NCI-H2227 (cell line): ENCODE results near the gene OFD1.

Experiments used
- DNase-seq: peaks from one replicate; lab custom pipeline; 2025; ENCODE audit not compliant: unreplicated experiment; lab: John Stamatoyannopoulos, UW

Gene OFD1

DNA sequence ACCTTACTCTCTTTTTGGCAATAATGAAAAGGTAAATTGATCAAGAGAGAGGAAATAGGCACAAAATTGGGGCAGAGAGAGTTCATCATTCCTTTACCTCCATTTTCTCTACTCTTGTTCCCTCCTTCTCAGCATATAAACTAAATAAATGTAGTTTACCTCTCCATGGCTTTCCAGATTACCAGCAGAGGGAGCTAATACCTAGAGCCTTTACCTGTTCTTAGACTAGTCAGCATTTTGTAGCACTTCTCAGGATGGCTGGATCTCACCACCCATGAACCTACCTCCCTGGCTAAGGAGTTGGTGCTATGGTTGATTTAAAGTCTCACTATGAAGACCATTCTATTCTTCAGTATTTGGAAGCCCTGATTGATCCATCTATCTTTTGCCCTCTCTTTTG is 15.7 kb downstream of the OFD1 start:
- DNase-seq, result peak; percentile 62

DNA sequence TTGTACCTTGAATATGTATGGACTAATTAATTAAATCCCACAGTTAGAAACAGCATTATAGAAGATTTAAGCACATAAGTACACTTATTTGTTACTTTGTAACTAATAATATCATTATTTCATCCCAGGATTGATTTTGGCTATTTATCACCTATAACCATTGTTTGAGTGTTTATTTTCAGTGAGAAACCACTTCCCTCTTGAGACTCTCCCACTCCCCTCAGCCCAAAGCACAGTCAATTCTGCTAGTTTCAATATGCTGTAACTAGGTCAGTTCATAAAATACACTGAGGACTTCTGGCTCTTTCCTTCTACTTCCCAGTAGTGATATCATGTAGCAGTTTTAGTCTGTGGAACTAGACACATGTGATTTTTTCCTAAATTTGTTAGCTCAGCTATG is 16.3 kb downstream of the OFD1 start:
- DNase-seq, result no peak

DNA sequence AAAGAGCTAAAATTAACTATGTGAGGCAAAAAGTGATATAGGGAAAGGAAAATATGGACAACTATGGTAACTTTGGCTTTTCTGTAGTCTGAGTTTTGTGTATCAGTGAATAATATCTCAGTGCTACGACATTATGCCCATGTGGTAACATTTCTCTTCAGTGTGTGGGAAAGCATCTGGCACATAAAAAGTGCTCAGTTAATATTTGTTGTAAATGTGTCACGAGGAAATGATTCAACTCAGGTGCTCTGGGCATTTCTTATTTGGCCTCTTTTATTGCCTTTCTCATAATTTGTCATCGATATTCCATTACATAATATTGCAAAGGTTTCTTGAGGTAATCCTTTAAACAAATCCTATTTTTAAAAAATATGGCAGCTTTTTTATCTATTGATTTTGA is 17.6 kb downstream of the OFD1 start:
- DNase-seq, result no peak

DNA sequence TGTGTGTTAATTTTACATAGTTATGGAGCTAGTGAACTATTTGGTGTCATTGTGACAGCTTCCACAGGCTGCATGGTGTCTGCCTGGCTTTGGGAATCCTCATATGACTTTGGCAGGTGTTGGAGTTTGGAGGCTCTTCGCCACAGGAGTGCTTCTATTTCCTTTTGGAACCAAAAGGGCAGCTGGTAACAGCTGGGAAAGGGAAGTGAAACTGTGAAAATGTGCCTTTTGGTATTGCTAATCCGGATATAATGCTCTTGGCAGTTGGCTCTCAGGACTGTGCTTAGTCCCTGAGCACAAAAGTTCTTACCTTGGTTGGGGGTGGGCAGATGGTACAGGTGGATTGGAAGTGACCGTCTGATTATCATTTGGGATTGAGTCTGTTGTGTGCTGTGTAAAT is 18.1 kb downstream of the OFD1 start:
- no peak for DNase-seq

DNA sequence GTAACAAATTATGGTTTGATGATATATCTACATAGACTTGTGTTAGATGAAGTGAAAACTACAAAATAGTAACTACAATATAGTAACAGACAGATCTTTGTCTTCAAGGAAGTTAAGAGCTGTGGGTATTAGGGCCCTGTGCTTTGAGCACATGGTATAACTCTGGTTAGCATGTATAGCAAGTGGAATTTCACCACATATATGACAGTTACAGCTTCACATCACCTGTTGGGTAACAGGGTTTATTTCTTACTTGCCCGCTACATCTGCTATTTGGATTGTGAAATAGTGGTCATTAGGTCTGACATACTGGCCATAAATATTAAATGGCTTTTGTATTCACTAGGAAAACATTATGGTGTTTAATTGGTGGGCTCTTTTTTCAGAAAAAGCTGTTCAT is 20.2 kb downstream of the OFD1 start:
- DNase-seq, result no peak

DNA sequence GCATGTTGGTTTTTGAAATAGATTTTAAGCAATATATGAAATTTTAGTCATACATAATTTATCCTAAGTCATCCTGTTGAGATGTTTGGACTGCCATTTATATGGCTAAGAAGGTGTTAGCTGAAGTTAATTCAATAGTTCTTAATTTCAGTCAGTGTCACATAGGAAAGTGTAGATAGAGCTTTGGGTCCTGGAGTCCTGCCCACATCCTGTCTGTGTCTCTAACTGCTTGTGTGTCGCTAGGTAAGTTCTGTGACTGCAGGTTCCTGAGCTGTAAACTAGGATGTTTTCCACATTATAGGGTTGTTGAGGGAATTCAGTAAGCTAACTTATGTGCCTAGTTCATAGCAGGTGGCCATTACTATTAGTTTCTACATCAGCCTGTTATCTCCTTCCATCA is 20.7 kb downstream of the OFD1 start:
- no peak for DNase-seq

DNA sequence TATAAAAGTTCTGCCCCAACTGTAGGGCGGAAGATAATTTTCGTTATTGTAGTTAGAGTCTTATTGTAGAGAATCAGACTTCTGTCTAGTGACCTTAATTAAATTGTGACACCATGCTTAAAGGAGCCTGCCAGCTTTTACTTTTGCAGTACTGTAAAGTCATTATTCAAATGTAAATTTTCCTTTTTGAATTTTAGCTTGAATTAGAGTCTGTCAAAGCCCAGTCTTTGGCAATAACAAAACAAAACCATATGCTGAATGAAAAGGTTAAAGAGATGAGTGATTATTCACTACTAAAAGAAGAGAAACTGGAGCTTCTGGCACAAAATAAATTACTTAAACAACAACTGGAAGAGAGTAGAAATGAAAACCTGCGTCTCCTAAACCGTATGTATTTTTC is 21.8 kb downstream of the OFD1 start:
- DNase-seq, result no peak

DNA sequence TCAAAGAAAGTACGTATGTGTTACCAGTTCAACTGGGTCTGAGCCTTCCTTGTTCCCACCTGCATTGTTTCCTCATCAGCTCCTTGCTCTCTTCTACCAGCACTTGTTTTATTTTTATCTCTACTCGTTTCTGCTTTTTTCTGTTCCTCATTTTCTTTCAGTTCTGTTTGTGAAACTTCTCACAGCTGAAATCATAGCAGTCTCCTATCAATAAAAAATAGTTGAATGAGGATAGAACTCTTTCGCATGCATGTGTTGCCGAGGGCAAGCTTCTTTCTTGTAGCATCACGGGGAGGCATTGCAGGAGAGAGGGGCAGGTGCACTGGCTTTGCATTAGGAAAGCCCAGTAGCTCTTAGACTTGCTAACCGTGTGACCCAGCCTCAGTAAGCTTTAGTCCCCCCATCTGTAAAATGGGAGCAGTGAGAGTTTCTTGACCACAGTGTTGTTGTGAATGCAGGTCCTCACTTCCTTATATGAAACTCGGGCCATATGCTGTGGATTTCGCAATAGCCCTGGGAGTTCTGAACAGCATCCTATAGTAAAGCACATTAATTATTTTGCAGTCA is 24.7 kb downstream of the OFD1 start:
- no peak for DNase-seq

DNA sequence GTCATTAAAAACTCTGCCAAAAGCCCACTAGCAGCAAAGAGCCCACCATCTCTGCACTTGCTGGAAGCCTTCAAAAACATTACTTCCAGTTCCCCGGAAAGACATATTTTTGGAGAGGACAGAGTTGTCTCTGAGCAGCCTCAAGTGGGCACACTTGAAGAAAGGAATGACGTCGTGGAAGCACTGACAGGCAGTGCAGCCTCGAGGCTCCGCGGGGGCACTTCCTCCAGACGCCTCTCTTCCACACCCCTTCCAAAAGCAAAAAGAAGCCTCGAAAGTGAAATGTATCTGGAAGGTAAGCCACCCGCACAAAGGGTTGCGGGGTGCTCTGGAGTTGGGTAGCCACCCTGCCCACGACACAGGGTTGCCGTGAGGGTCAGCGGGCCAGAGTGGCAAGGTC is 25.9 kb downstream of the OFD1 start:
- no peak for DNase-seq

DNA sequence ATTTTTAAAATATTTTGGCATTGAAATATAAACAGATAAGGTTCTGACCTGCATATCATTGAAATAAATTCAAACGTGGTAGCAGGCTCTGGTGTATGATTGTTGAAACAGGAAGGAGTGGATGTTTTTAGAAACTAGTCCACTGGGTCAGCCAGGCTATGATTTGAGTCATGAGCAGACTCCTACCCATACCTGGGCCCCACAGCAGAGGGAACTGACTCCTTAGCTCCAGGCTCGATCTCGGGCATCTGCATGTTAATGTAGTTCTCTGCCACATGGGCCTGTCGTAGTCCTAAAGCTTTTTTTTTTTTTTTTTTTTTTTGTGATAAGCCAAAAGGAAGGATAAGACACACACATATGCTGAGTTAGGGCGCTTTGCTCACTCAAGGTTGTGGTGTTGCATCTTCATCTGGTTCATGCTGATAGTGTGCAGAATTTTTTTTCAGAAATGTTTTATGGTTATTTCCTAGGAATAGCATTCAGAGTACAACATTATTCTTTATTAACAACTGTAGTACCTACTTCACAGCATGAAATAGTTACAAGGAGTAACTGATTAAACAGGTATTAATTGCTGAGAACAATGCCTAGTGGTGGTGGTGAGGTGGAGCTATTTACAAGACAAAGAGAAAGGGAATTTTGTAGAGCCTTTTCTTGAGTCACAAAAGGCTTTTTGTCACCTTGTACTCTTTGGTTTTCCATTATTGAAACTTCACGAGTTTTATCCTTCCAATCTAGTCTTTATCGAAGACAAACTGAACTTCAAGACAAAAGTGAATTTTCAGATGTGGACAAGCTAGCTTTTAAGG is 27.3 kb downstream of the OFD1 start:
- no peak for DNase-seq

DNA sequence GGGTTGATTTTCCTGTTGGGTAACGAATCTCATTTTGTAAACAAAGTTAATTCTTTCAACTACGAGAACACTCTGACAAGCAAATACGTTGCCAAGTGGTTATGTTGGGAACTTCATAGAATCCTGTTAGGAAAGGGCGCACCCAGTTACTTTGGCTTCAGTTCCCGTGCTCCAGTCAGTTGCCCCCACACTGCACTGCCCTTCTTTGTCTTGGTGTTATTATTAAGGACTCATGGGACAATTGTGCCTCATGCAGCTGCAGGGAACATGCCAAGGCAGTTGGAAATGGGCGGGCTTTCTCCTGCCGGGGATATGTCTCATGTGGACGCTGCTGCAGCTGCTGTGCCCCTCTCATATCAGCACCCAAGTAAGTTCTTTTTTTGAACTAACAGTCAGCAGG is 28.9 kb downstream of the OFD1 start:
- peak; percentile 5 for DNase-seq

DNA sequence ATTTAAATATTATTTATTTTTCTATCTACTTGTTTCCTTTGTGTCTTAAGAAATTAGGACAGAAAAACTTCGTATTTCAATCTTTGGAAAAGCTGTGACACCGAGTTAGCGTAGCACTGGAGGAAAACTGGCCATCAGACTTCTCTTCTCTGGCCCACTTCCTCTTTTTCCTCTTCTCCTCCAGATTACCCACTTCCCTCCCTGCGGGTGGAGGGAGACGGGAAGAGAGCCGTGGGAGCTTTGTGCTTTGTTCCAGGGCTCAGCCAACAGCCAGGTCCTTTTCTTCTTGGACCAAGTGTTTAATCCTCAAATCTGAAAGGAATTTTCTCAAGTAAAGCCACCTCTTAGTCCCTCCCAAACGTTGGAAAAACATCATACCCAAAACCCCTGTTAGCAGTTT is 29.7 kb downstream of the OFD1 start:
- no peak for DNase-seq

DNA sequence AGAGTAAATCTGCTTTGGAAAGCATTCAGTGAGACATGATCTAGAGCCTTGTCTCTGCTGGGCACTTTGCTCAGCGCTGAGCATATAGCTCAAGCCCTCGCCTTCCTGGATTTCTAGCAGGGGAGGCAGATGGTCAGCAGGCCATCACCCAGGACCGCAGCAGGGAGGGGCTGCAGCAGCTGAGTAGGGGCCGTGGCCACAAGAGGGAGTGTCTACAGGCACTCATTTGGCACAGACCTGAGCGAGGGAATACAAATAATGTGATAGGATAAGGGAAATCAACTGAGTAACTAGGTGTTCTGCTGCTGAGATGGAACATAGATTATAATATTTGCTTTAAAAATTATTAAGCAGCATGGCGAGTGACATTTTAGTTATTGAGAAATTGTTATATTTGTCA is 30.2 kb downstream of the OFD1 start:
- DNase-seq, result peak; percentile 67

DNA sequence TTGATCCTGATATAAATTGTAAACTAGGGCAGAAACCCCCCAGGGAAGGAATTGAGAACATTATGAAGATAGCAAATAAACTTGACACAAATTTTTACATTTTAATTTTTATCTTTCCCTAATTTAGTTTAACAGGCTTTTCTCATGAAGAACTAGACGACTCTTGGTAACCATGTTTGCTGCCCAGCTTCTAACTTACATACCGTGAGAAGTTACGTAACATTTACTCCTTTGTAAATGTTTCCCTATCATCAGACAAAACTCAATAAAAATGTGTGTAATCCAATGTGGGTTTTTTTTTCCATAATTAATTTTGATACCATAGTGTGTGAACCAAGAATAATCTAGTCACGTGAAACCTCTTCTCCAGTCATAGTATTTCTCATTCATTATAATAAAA is 34.4 kb downstream of the OFD1 start:
- DNase-seq, result no peak

DNA sequence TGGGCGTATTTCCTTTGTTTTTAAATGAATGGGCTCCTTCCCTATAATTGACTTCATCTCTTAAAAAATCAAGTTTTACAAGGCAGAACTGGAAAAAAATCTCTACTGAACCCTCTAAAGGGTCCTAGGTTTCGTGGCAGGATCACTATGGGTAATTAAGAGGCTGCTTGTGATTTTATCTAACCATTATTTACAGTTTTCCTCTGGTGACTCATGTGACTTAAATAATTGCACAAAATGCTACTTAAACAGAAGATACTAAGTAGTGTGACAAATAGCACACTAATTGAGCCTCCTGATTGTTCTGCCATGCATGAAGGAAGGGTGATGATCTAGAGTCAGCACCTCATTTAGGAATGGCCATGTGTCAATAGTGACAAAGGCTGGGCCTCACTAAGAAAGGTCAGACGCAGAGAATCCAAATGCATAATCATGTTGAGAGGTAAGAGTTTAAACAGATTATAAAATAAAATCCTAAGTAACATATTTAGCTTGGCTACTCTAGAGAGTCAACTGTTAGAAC is 35.5 kb downstream of the OFD1 start:
- DNase-seq, result peak; percentile 5

DNA sequence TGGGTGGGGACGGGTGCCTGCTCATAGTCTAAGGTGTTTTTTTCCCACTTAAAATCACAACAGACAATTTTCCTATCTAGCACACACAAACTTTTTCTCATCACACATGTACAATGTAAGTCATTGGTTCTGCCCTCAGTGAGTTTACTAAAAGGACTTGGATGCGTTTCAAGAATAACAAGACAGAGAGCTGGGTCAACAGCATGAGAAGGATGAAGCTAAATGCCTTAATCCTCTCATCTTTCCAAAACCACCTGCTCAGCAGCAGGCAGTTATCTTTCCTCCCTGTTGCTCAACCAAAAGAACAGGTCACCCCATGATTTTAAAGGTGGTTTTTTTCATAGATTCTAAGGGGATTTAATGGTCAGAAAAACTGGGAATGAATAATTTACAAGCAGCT is 40.1 kb downstream of the OFD1 start:
- DNase-seq, result peak; percentile 6

DNA sequence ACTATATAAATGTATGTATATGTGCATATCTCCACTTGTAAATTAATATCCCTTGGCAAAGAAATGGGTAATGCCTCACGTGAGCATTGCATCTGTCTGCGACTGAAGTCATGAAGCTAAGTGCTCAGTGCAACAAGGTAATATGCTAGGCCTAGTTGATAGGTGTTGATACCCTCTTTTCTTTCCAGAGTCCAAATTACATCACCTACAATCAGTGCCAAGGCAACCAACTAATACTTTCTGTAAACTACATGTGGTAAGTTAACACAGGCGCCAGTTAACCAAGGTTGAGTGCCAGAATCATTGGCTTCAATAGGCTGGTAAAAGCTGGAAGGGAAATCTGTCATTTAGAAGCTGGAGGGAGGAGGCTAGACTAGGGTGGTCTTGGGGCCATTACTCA is 41.3 kb downstream of the OFD1 start:
- no peak for DNase-seq

DNA sequence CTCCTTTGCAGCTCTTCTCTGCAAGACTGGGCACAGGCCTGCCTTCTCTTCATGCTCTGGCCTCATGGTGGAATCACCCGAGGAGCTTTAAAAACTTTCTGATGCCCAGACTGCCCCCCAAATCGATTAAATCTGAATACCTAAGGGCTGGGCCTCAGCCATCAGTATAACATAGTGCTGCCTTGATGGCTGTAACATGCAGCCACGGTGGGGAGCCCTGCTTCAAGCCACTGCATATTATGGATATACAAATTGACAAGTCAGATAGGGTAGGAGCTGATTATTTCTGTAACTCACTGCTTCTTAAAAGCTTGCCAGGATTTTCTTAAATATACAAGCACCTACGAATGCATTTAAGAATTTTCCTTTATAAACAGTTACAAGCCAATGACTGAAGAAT is 41.8 kb downstream of the OFD1 start:
- no peak for DNase-seq

DNA sequence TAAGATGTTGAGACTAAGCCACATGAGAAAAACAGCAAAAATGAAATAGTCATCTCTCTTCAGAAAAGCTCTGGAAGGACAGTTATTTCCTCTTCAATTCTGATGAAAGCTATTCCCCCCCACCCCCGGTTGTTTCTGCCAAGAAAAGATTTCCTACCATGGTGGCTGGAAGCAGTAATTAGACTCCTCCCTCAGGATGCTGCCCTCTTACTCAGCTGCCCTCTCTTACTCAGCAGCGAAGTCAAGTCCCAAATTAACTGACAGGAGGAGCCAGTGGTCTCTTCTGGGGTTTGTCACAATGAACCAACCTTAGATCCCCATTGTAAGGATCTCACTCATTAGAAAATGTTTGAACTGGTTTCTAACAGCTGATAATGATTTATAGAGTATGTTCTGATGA is 44.4 kb downstream of the OFD1 start:
- DNase-seq, result peak; percentile 65

DNA sequence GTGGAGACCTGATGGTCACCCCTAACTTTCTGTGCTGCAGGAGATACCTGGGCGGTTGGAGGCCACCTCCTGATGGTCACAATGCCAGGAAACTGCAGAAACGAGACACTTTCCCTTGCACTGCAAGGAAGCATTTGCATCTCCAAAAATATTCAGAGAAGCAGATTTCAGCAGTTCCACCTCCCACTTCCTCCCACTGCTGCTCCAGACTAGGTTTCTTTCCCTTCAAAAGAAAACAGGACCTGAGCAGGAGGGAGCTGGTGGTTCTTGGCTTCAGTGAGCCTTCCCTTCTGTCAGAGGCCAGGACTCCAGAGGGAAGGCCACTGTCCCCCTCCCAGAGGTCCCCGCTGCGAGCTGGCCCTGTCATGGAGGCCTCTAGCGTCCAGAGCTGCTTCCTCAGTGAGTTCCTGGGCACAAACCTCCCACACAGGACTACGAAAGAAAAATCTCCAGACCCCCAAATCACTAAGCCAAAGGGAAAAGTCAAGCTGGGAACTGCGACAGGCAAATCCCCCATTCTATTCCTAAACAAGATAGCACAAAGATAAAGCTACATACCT is 46.4 kb downstream of the OFD1 start:
- no peak for DNase-seq

DNA sequence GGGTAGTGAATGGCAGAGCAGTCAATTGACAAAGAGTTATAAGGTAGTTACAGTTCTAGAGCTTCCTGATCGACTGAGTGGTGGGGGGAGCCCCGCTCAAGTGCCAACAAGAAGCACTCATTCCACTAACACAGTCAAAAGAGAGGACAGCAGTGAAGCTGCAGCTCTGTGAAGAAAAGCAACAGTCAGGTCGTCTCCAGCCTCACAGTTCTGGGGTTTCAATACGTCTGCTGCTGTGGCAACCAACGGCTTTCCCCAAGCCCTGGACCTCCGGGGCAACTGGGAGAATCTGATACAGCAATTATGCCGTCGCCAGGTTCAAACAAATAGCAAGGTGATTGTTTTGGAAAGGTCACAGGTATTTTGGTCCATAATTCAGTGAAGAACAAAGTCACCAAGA is 51.5 kb downstream of the OFD1 start:
- DNase-seq, result peak; percentile 55
